CD4-positive, alpha-beta T cell (primary cell): ENCODE results near the gene SPRN. TPM values are rescaled to one million over a fixed set of nuclear protein-coding genes. Genes with fewer than 3 reads are reported as not detected.

Source experiments
- ATAC-seq: fragments of 200-7000 bp; cut with Tn5 transposase; one replicate; pipeline ENCODE4 v1.10.0; 2022; ENCODE audit warnings: mild to moderate bottlenecking; ENCODE audit not compliant: poor library complexity
- CTCF ChIA-PET: fragments of 350-600 bp; sonication (Branson Sonifier 250); formaldehyde crosslinking; loops from one replicate; lab custom pipeline; 2021; ENCODE audit warnings: antibody characterized with exemption, inconsistent platforms; lab: Charles Lee
- POLR2A ChIA-PET: fragments of 350-600 bp; sonication (Branson Sonifier 250); formaldehyde crosslinking; loops from one replicate; lab custom pipeline; 2021; ENCODE audit warnings: antibody characterized with exemption, inconsistent platforms; lab: Charles Lee
- DNase-seq, 14 experiments: peaks; one replicate each; pipeline ENCODE4 v3.0.0-alpha.2; 2013 to 2020; ENCODE audit warnings: mixed read lengths in 2 of 14
- H3K27ac ChIP-seq, 2 donors: one replicate each; pipeline versions ENCODE4 v1.5.1 to v1.7.0; 2013; ENCODE audit warnings: low read length in 2 of 2, low read depth in 1 of 2, mild to moderate bottlenecking in 1 of 2
- H3K27me3 ChIP-seq, 2 experiments: 1 replicate in 1 of 2; 2 replicates in 1 of 2; pipeline versions ENCODE4 v1.6.1 to v1.7.0; 2013; ENCODE audit warnings: low read length in 2 of 2, control low read depth in 1 of 2, mild to moderate bottlenecking in 1 of 2, moderate library complexity in 1 of 2; ENCODE audit not compliant: insufficient read depth in 2 of 2, control insufficient read depth in 1 of 2
- H3K36me3 ChIP-seq: one replicate; pipeline ENCODE4 v1.6.1; 2013; ENCODE audit warnings: low read length, control low read depth; ENCODE audit not compliant: insufficient read depth
- H3K4me1 ChIP-seq: one replicate; pipeline ENCODE4 v1.6.1; 2013; ENCODE audit warnings: low read length, control low read depth; ENCODE audit not compliant: insufficient read depth
- H3K4me3 ChIP-seq: one replicate; pipeline ENCODE4 v1.5.1; 2013; ENCODE audit warnings: mild to moderate bottlenecking, low read length, moderate library complexity
- H3K9me3 ChIP-seq, 2 experiments: 1 replicate in 1 of 2; 2 replicates in 1 of 2; pipeline versions ENCODE4 v1.6.1 to v1.7.0; 2013; ENCODE audit warnings: low read length in 2 of 2, mild to moderate bottlenecking in 2 of 2, control low read depth in 1 of 2, moderate library complexity in 1 of 2; ENCODE audit not compliant: control insufficient read depth in 1 of 2, insufficient read depth in 1 of 2
- H3K27ac Mint-ChIP-seq: one replicate; pipeline ENCODE4 v1.8.0; 2020; ENCODE audit warnings: mixed read lengths
- H3K27me3 Mint-ChIP-seq: one replicate; pipeline ENCODE4 v1.8.0; 2021; ENCODE audit warnings: mixed read lengths
- H3K36me3 Mint-ChIP-seq: one replicate; pipeline ENCODE4 v1.8.0; 2021; ENCODE audit warnings: low read depth, mixed read lengths
- H3K4me1 Mint-ChIP-seq: one replicate; pipeline ENCODE4 v1.8.0; 2021; ENCODE audit warnings: low read depth, mixed read lengths
- H3K4me3 Mint-ChIP-seq: one replicate; pipeline ENCODE4 v1.8.0; 2020; ENCODE audit warnings: mild to moderate bottlenecking, mixed read lengths
- H3K9me3 Mint-ChIP-seq: one replicate; pipeline ENCODE4 v1.8.0; 2020; ENCODE audit warnings: mixed read lengths
- intact Hi-C, 2 experiments: fragments of 100-400 bp; cut with DNase I in 1 of 2; cut with micrococcal nuclease in 1 of 2; formaldehyde crosslinking; loops; one replicate each; pipeline versions ENCODE4 v1.15.1 to v1.9.0; 2023 to 2025; cut with DNase I, micrococcal nuclease
- total RNA-seq, 174 experiments: library from RNA in 2 of 174; stranded (reverse) in 2 of 174; gene quantifications; one replicate each; pipeline ENCODE4 v1.2.3 and lab custom pipeline; 2021 to 2026
- TF ChIP-seq, protein P1 (sequence below): fragments of 200-600 bp; IDR thresholded peaks from one replicate; pipeline ENCODE4 v1.8.0; 2022; ENCODE audit warnings: antibody characterized with exemption, mild to moderate bottlenecking

SPRN gene
- total RNA-seq, 2 experiments from 2014 or later = not detected

DNA sequence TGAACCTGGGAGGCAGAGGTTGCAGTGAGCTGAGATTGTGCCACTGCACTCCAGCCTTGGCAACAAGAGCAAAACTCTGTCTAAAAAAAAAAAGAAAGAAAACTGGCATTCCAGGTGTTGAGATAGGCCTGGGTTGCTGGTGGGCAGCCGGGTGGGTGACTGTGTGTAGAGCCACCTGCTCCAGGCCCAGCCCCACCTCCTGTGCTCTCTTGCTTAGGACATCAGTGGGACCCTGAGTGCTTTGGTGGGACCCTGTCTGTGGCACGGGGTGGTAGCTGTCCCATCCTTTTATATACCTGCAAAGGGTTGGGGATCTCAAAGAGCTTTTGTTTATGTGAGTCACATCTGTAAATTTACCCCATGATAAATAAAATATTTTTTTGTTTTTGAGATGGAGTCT is 39.2 kb downstream of the SPRN start:
- Histone ChIP-seq H3K27ac (no peak overlapping the region), H3K9me3 (no peaks in the 10 kb centered on the region), H3K27me3 (no peaks in the 10 kb centered on the region), H3K36me3 (peaks cover 3% of the 10 kb centered on the region), H3K4me1 (peaks cover 27% of the 10 kb centered on the region), H3K4me3 (no peak overlapping the region)
- POLR2A ChIA-PET = no interaction called here
- Mint-ChIP-seq H3K9me3 (no peaks in the 10 kb centered on the region), H3K27me3 (no peaks in the 10 kb centered on the region), H3K4me3 (no peak overlapping the region), H3K4me1 (peaks cover 24% of the 10 kb centered on the region), H3K36me3 (no peaks in the 10 kb centered on the region), H3K27ac (no peak overlapping the region)
- CTCF ChIA-PET = interaction anchor here (1.1 kb wide), 1 partner anchor 56 kb away, joined by 4 read pairs; no protein-coding TSS in a partner anchor
- DNase-seq = no peak
- TF ChIP-seq, protein P1, sequence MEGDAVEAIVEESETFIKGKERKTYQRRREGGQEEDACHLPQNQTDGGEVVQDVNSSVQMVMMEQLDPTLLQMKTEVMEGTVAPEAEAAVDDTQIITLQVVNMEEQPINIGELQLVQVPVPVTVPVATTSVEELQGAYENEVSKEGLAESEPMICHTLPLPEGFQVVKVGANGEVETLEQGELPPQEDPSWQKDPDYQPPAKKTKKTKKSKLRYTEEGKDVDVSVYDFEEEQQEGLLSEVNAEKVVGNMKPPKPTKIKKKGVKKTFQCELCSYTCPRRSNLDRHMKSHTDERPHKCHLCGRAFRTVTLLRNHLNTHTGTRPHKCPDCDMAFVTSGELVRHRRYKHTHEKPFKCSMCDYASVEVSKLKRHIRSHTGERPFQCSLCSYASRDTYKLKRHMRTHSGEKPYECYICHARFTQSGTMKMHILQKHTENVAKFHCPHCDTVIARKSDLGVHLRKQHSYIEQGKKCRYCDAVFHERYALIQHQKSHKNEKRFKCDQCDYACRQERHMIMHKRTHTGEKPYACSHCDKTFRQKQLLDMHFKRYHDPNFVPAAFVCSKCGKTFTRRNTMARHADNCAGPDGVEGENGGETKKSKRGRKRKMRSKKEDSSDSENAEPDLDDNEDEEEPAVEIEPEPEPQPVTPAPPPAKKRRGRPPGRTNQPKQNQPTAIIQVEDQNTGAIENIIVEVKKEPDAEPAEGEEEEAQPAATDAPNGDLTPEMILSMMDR = no peak
- intact Hi-C loops = no loop called here
- ATAC-seq = no peak

- peaks cover 24% of the 10 kb centered on the region for H3K4me1 ChIP-seq
- TF ChIP-seq, protein P1 = no peak
- no peak overlapping the region for H3K4me3 Mint-ChIP-seq
- intact Hi-C loops = no loop called here
- no peak overlapping the region for H3K4me3 ChIP-seq
- H3K27me3 ChIP-seq = no peaks in the 10 kb centered on the region
- DNase-seq (peak in 1 of 14 experiments; percentile 10), ATAC-seq (no peak)
- H3K36me3 Mint-ChIP-seq = no peaks in the 10 kb centered on the region
- peaks cover 15% of the 10 kb centered on the region for H3K4me1 Mint-ChIP-seq
- peak overlapping the region; percentile 18 for H3K27ac Mint-ChIP-seq
- ChIA-PET POLR2A (no interaction called here), CTCF (no interaction called here)
- no peaks in the 10 kb centered on the region for H3K27me3 Mint-ChIP-seq
- H3K9me3 Mint-ChIP-seq = no peaks in the 10 kb centered on the region
- no peaks in the 10 kb centered on the region for H3K9me3 ChIP-seq
- H3K36me3 ChIP-seq = peaks cover 3% of the 10 kb centered on the region
- H3K27ac ChIP-seq = no peak overlapping the region
These were observed 40.4 kb downstream of the SPRN start for GRCh38 chr10:133384071-133384470.

DNA sequence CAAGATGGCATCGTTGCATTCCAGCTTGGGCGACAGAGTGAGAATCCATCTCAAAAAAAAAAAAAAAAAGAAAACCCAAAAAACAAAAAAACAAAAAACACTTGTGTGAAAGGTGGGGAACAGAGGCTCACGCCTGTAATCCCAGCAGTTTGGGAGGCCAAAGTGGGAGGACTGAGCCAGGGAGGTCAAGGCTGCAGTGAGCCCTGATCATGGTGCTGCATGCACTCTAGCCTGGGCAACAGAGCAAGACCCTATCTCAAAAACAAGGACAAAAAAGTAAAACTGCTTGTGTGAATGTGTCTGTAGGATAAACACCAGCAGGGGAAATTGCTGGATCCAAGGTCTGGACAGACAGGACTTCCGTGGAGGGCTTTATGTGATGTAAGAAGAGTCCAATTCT is 40.9 kb downstream of the SPRN start:
- Mint-ChIP-seq H3K36me3 (no peaks in the 10 kb centered on the region), H3K4me3 (no peak overlapping the region), H3K27ac (no peak overlapping the region), H3K27me3 (no peaks in the 10 kb centered on the region), H3K4me1 (peaks cover 10% of the 10 kb centered on the region), H3K9me3 (no peaks in the 10 kb centered on the region)
- TF ChIP-seq, protein P1 = no peak
- no peak overlapping the region for H3K4me3 ChIP-seq
- ChIA-PET POLR2A (no interaction called here), CTCF (no interaction called here)
- intact Hi-C loops = no loop called here
- no peak for DNase-seq
- H3K4me1 ChIP-seq = peaks cover 20% of the 10 kb centered on the region
- H3K9me3 ChIP-seq = no peaks in the 10 kb centered on the region
- H3K36me3 ChIP-seq = peaks cover 3% of the 10 kb centered on the region
- no peak for ATAC-seq
- no peaks in the 10 kb centered on the region for H3K27me3 ChIP-seq
- H3K27ac ChIP-seq = no peak overlapping the region
